Measurements from ENCODE around the gene GSG1L. TPM values are rescaled to one million over a fixed set of nuclear protein-coding genes. Genes with fewer than 3 reads are reported as not detected.

Gene GSG1L
- total RNA-seq, 1 donor from 2014 or later: 1.6 TPM

GRCh38 chr16:27790546-27791403 is 272.7 kb downstream of the GSG1L start:
- intact Hi-C loops (cut with DNase I): no loop called here
- DNase-seq: no peak
- ATAC-seq: peak; percentile 21
- TF ChIP-seq, protein P1, sequence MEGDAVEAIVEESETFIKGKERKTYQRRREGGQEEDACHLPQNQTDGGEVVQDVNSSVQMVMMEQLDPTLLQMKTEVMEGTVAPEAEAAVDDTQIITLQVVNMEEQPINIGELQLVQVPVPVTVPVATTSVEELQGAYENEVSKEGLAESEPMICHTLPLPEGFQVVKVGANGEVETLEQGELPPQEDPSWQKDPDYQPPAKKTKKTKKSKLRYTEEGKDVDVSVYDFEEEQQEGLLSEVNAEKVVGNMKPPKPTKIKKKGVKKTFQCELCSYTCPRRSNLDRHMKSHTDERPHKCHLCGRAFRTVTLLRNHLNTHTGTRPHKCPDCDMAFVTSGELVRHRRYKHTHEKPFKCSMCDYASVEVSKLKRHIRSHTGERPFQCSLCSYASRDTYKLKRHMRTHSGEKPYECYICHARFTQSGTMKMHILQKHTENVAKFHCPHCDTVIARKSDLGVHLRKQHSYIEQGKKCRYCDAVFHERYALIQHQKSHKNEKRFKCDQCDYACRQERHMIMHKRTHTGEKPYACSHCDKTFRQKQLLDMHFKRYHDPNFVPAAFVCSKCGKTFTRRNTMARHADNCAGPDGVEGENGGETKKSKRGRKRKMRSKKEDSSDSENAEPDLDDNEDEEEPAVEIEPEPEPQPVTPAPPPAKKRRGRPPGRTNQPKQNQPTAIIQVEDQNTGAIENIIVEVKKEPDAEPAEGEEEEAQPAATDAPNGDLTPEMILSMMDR (IDR thresholded peaks at IDR 0.05): no peak
- no peaks in the 10 kb centered on the region for H3K9me3 ChIP-seq
- H3K4me3 ChIP-seq: no peak overlapping the region
- H3K4me1 ChIP-seq: no peaks in the 10 kb centered on the region
- no peaks in the 10 kb centered on the region for H3K36me3 ChIP-seq
- no peak overlapping the region for H3K27ac ChIP-seq
- no peaks in the 10 kb centered on the region for H3K27me3 ChIP-seq

DNA sequence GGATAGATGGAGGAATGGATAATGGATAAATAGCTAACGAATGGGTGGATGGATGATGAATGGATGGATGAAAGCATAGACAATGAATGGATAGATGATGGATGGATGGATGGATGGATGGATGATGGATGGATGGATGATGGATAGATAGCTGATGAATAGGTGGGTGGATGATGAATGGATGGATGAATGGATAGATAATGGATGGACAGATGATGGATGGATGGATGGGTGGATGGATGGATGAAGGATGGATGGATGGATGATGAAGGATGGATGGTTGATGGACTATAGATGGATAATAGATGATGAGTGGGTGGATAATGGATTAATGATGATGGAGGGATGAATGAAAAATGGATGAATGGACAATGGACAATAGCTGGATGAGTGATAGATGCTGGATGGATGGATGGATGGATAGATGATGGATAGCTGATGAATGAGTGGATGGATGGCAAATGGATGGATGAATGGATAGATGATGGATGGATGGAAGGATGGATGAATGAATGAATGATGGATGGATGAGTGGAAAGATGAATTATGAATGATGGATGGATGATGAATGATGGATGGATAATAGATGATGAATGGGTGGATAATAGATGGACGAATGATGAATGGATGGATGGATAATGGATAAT is 273.8 kb downstream of the GSG1L start:
- H3K27ac ChIP-seq: no peak overlapping the region
- TF ChIP-seq, protein P1 (IDR thresholded peaks at IDR 0.05): no peak
- no peak overlapping the region for H3K4me3 ChIP-seq
- no peak for DNase-seq
- H3K27me3 ChIP-seq: no peaks in the 10 kb centered on the region
- no peaks in the 10 kb centered on the region for H3K9me3 ChIP-seq
- no peak for ATAC-seq
- H3K36me3 ChIP-seq: no peaks in the 10 kb centered on the region
- H3K4me1 ChIP-seq: no peaks in the 10 kb centered on the region
- intact Hi-C loops (cut with DNase I): no loop called here

DNA sequence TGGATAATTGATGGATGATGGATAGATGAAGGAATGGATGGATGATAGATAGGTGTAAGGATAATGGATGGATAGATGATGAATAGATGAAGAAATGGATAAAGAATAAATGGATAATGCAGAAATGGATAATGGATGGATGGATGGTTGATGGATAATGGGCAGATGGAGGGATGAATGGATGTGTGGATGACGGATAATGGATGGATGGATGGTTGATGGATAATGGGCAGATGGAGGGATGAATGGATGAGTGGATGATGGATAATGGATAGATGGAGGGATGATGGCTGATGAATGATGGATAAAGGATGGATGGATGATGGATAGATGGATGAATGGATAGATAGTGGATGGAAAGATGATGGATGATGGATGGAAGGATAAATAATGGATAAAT is 274.4 kb downstream of the GSG1L start:
- no peak overlapping the region for H3K4me3 ChIP-seq
- H3K27me3 ChIP-seq: no peaks in the 10 kb centered on the region
- H3K27ac ChIP-seq: no peak overlapping the region
- DNase-seq: no peak
- intact Hi-C loops (cut with DNase I): no loop called here
- no peaks in the 10 kb centered on the region for H3K4me1 ChIP-seq
- no peak for ATAC-seq
- H3K36me3 ChIP-seq: no peaks in the 10 kb centered on the region
- no peaks in the 10 kb centered on the region for H3K9me3 ChIP-seq
- TF ChIP-seq, protein P1 (IDR thresholded peaks at IDR 0.05): no peak

GRCh38 chr16:27787665-27788064 is 275.8 kb downstream of the GSG1L start:
- H3K27me3 ChIP-seq: no peaks in the 10 kb centered on the region
- H3K4me3 ChIP-seq: no peak overlapping the region
- TF ChIP-seq, protein P1 (IDR thresholded peaks at IDR 0.05): no peak
- intact Hi-C loops (cut with DNase I): no loop called here
- ATAC-seq: no peak
- H3K9me3 ChIP-seq: no peaks in the 10 kb centered on the region
- no peak overlapping the region for H3K27ac ChIP-seq
- no peaks in the 10 kb centered on the region for H3K36me3 ChIP-seq
- no peaks in the 10 kb centered on the region for H3K4me1 ChIP-seq
- no peak for DNase-seq

DNA sequence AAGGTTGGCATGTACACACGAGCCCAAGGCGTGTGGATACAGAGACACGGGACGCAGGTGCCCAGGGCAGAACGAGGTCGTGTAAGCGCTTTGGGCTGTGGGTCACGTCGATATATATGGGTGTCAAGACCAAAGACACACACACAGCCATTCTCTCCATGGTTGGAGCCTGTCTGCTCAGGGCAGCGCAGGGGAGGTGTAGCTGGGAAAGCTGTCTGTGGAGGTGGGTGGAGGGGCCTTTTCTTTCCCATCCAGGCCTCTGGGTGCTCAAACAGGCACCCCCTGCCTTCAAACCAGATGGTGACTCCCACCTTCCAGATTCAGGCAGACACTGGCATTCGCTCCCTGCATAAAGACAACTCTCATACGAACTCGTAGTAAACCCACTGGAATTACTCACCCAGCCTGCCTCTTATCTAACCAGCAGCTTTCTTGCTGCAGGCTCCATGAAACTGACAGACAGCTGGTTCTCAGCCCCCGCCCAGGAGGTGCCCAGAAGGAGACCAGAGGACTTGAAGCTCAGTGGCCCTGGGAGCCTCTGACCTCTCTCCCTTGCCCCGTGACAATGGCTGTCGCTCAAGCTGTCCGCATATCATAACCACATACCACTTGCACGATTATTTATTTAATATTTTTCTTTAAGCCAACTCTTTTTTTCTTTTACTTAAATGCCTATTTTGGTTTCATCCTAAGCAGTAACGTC is 276.4 kb downstream of the GSG1L start:
- Histone ChIP-seq H3K27ac (no peak overlapping the region), H3K4me1 (no peaks in the 10 kb centered on the region), H3K36me3 (no peaks in the 10 kb centered on the region), H3K9me3 (no peaks in the 10 kb centered on the region), H3K4me3 (no peak overlapping the region), H3K27me3 (no peaks in the 10 kb centered on the region)
- ATAC-seq (no peak), DNase-seq (no peak)
- intact Hi-C loops (cut with DNase I): no loop called here
- TF ChIP-seq, protein P1 (IDR thresholded peaks at IDR 0.05): no peak

Data from upper lobe of right lung (tissue), 1 donor.